HEK293 (cell line): ENCODE measurements around the gene MAD2L2.

Experiments used
- CTCF ChIP-seq: fragments of 450-650 bp; formaldehyde crosslinking; IDR thresholded peaks from 2 replicates; pipeline ENCODE4 v1.5.1; 2016; ENCODE audit warnings: missing biosample characterization, missing genetic modification characterization
- TRIM28 ChIP-seq: IDR thresholded peaks from 2 replicates; pipeline ENCODE4 v1.6.1; 2011; ENCODE audit warnings: low read length, control low read depth, borderline replicate concordance
- ZBTB7A ChIP-seq: fragments of 450-650 bp; formaldehyde crosslinking; IDR thresholded peaks from 2 replicates; pipeline ENCODE4 v1.5.1; 2016; ENCODE audit warnings: low read depth, missing biosample characterization, missing genetic modification characterization
- ZNF169 ChIP-seq: fragments of 450-650 bp; formaldehyde crosslinking; IDR thresholded peaks from 2 replicates; pipeline ENCODE4 v1.5.1; 2016; ENCODE audit warnings: missing biosample characterization, missing genetic modification characterization
- ZNF280C ChIP-seq: fragments of 450-650 bp; formaldehyde crosslinking; IDR thresholded peaks from 2 replicates; pipeline ENCODE4 v1.5.1; 2016; ENCODE audit warnings: missing biosample characterization, missing genetic modification characterization
- ZNF658 ChIP-seq: fragments of 450-650 bp; formaldehyde crosslinking; IDR thresholded peaks from 2 replicates; pipeline ENCODE4; 2016; ENCODE audit warnings: missing biosample characterization, missing genetic modification characterization
- ZNF768 ChIP-seq: fragments of 450-650 bp; formaldehyde crosslinking; IDR thresholded peaks from 2 replicates; pipeline ENCODE4 v1.5.1; 2018; ENCODE audit warnings: missing biosample characterization, mild to moderate bottlenecking, missing genetic modification characterization
- ZSCAN16 ChIP-seq: fragments of 450-650 bp; formaldehyde crosslinking; IDR thresholded peaks from 2 replicates; pipeline ENCODE4 v1.5.1; 2016; ENCODE audit warnings: missing biosample characterization, missing genetic modification characterization
- ZSCAN18 ChIP-seq: fragments of 450-650 bp; formaldehyde crosslinking; IDR thresholded peaks from 2 replicates; pipeline ENCODE4 v1.5.1; 2016; ENCODE audit warnings: missing biosample characterization, missing genetic modification characterization

- no peak for TF ChIP-seq ZNF768 (tag by site-specific recombination)
- TF ChIP-seq TRIM28: no peak
- TF ChIP-seq CTCF (tag by site-specific recombination): no peak
- TF ChIP-seq ZNF280C: no peak
- no peak for TF ChIP-seq ZBTB7A
- TF ChIP-seq ZNF169: no peak
- no peak for TF ChIP-seq ZSCAN16 (tag by site-specific recombination)
- no peak for TF ChIP-seq ZSCAN18 (tag by site-specific recombination)
- TF ChIP-seq ZNF658 (tag by site-specific recombination): no peak
Measured at GRCh38 chr1:11701981-11702803, 21.2 kb upstream of the MAD2L2 start.
